ENCODE results near the gene LYSET. TPM values are rescaled to one million over a fixed set of nuclear protein-coding genes. Genes with fewer than 3 reads are reported as not detected.
A peak's percentile ranks its signal among the peaks of the same experiment; 100 is the strongest.

Gene LYSET
- total and polyA plus RNA-seq, 2 of the 4 experiments (the other 2 are of a cell fraction) = 6.3 to 10.2 TPM

- H4K5ac ChIP-seq (ENCODE audit: low read depth, low read length) = no peak overlapping the region
- no peak overlapping the region for H3K14ac ChIP-seq (replicated peaks; ENCODE audit: low read depth, low read length)
- no peaks in the 10 kb centered on the region; the same call in 1 of the 2 replicates for H4K20me1 ChIP-seq (ENCODE audit: insufficient read depth, low read length)
- no peaks in the 10 kb centered on the region for H3K4me1 ChIP-seq (ENCODE audit: control insufficient read depth, insufficient read depth, low read length)
- intact Hi-C loops (cut with micrococcal nuclease) = loop anchor here (10.0 kb wide), 1 partner anchor 303 kb away; no protein-coding TSS in a partner anchor
- H4K8ac ChIP-seq (ENCODE audit: low read depth in 2 of 2, low read length in 2 of 2) = no peak overlapping the region
- no peak overlapping the region for H3K4ac ChIP-seq (ENCODE audit: low read depth, low read length)
- no peak overlapping the region for H3K4me3 ChIP-seq (ENCODE audit: insufficient read depth, low read depth, low read length)
- H3K27me3 ChIP-seq (ENCODE audit: control insufficient read depth, insufficient read depth, low read length) = peaks cover 9% of the 10 kb centered on the region
- no peak overlapping the region for H2AFZ ChIP-seq (replicated peaks; ENCODE audit: low read length, poor library complexity)
- H2BK5ac ChIP-seq (ENCODE audit: low read depth, low read length, poor library complexity, severe bottlenecking) = no peak overlapping the region
- no peak overlapping the region for H3K23ac ChIP-seq (ENCODE audit: low read depth, low read length)
- H2BK120ac ChIP-seq (ENCODE audit: low read depth, low read length) = no peak overlapping the region
- no peaks in the 10 kb centered on the region for H3K36me3 ChIP-seq (ENCODE audit: control insufficient read depth, insufficient read depth, low read length)
- no peak overlapping the region for H3K4me2 ChIP-seq (ENCODE audit: low read depth, low read length)
- H3K79me1 ChIP-seq (ENCODE audit: low read depth in 1 of 2, low read length in 2 of 2) = no peaks in the 10 kb centered on the region
- WGBS, 2 experiments (ENCODE audit: extremely low coverage in 2 of 2, insufficient read length in 1 of 2) = 8% methylated on average over 10 of the region's 17 CpGs; no CpG with 5 or more reads in 1 of the 2 experiments
- no peak overlapping the region for H3K9ac ChIP-seq (ENCODE audit: low read depth, low read length)
- no peaks in the 10 kb centered on the region for H3K9me1 ChIP-seq (ENCODE audit: insufficient read depth, low read length)
- H3K9me3 ChIP-seq (ENCODE audit: control insufficient read depth, insufficient read depth, low read length) = no peaks in the 10 kb centered on the region
- no peak overlapping the region for H2BK20ac ChIP-seq (ENCODE audit: low read depth, low read length)
- no peak overlapping the region for H4K91ac ChIP-seq (ENCODE audit: insufficient read depth, low read depth, low read length)
- BruUV-seq (replicated peaks) = no TSS peak
- H3K18ac ChIP-seq (ENCODE audit: low read depth, low read length) = no peak overlapping the region
- no peak overlapping the region for H2AK9ac ChIP-seq (replicated peaks; ENCODE audit: low read depth, low read length, poor library complexity)
- in situ Hi-C loops (cut with MboI; ENCODE audit: low sequenced_read_pairs) = loop anchor here (5.0 kb wide), 1 partner anchor 186 kb away; no protein-coding TSS in a partner anchor
- H2AK5ac ChIP-seq (ENCODE audit: low read depth, low read length) = no peak overlapping the region
- ChIA-PET CTCF (interaction anchor here (1.1 to 1.4 kb wide), 3 partner anchors 25 to 185 kb away, joined by 3 to 7 read pairs (median 5); no protein-coding TSS in a partner anchor), POLR2A (ENCODE audit: unreplicated experiment) (no interaction called here)
- H3K27ac ChIP-seq (ENCODE audit: insufficient read depth, low read length) = no peak overlapping the region
- H2BK15ac ChIP-seq (ENCODE audit: low read depth, low read length) = no peak overlapping the region
- TF ChIP-seq SMC3 (IDR thresholded peaks at IDR 0.05; ENCODE audit: low read depth, low read length) (no peak), RAD21 (IDR thresholded peaks at IDR 0.05; ENCODE audit: low read length) (0 out of 2 replicates have a peak, but pooled peaks have one; percentile 9)
- no peak for ATAC-seq (ENCODE audit: low read depth)
- dilution Hi-C loops (cut with HindIII; ENCODE audit: low sequenced_read_pairs, unreplicated experiment) = no loop called here
- peak; percentile 12 for DNase-seq
- H3K56ac ChIP-seq (ENCODE audit: extremely low read depth, insufficient read depth, low read length) = no peak overlapping the region
Measured at GRCh38 chr14:93137864-93138263, 47.3 kb upstream of the LYSET start.

Measured in IMR-90 (cell line).